K562 (cell line): Measurements from ENCODE around the gene SPTBN5. TPM values are rescaled to one million over a fixed set of nuclear protein-coding genes. Genes with fewer than 3 reads are reported as not detected.

Source experiments
- ATAC-seq: fragments of 200-7000 bp; cut with Tn5 transposase; 3 replicates; pipeline ENCODE4 v1.9.1; 2020; ENCODE audit warnings: moderate library complexity
- BruUV-seq: library from RNA; stranded (reverse); fragments of 400-500 nt; replicated peaks from 2 replicates; lab custom pipeline; 2021; lab: Mats Ljungman, UMichigan
- CTCF ChIA-PET: fragments of 300-600 bp; formaldehyde crosslinking; extraction: SDS; loops from one replicate; lab custom pipeline; 2021; ENCODE audit warnings: low intra/inter-chr PET ratio; lab: Yijun Ruan, JAX
- POLR2A ChIA-PET: fragments of 300-600, 350-650 bp; sonication (Branson Sonifier 250); formaldehyde crosslinking; extraction: SDS; loops from one replicate; lab custom pipeline; 2021; ENCODE audit warnings: antibody characterized with exemption, inconsistent platforms; lab: Yijun Ruan, JAX
- DNase-seq, 4 experiments: peaks; one replicate each; pipeline versions ENCODE4 v3.0.0 to v3.0.0-alpha.2; 2011 to 2018; ENCODE audit warnings: low spot score in 3 of 4, mixed read lengths in 3 of 4; ENCODE audit errors: extremely low read depth in 1 of 4
- FAIRE-seq: peaks from 2 replicates; lab custom pipeline; 2011; peaks lifted over from hg19 to GRCh38; lab: Jason Lieb, UNC
- H2AFZ ChIP-seq: 2 replicates; pipeline ENCODE4 v1.6.0; 2011; ENCODE audit warnings: low read depth, low read length, control low read depth, inconsistent platforms
- H3K27ac ChIP-seq: fragments of 200-600 bp; 3 replicates; pipeline ENCODE4 v1.8.0; 2011; ENCODE audit warnings: low read depth, mild to moderate bottlenecking, control low read depth, inconsistent platforms, low read length, moderate library complexity, mixed read lengths; ENCODE audit errors: extremely low read depth
- H3K27me3 ChIP-seq, 2 experiments: fragments of 300-600 bp in 1 of 2; 2 replicates in 1 of 2; 3 replicates in 1 of 2; pipeline versions ENCODE4 v1.6.0 to v1.8.0; 2011; ENCODE audit warnings: inconsistent platforms in 2 of 2, low read length in 2 of 2, mild to moderate bottlenecking in 1 of 2, mixed read lengths in 1 of 2, moderate library complexity in 1 of 2; ENCODE audit not compliant: control insufficient read depth in 2 of 2, insufficient read depth in 2 of 2
- H3K36me3 ChIP-seq: fragments of 300-600 bp; 3 replicates; pipeline ENCODE4 v1.8.0; 2011; ENCODE audit warnings: mild to moderate bottlenecking, low read length, inconsistent platforms; ENCODE audit not compliant: control insufficient read depth, insufficient read depth
- H3K4me1 ChIP-seq, 2 experiments: fragments of 200-600 bp in 1 of 2; replicated peaks in 1 of 2; 2 replicates in 1 of 2; 3 replicates in 1 of 2; pipeline versions ENCODE4 v1.5.1 to v1.8.0; 2011; ENCODE audit warnings: inconsistent platforms in 2 of 2, low read length in 2 of 2, mild to moderate bottlenecking in 1 of 2, mixed read lengths in 1 of 2, moderate library complexity in 1 of 2; ENCODE audit not compliant: control insufficient read depth in 2 of 2, insufficient read depth in 2 of 2
- H3K4me2 ChIP-seq: 2 replicates; pipeline ENCODE4 v1.6.1; 2011; ENCODE audit warnings: low read length, control low read depth, inconsistent platforms, mixed read lengths; ENCODE audit not compliant: insufficient read depth
- H3K4me3 ChIP-seq: fragments of 200-600 bp; sonication (generic), shearing (Covaris generic); 2 replicates; pipeline ENCODE4 v1.5.1; 2016; ENCODE audit warnings: control low read depth, inconsistent platforms
- H3K79me2 ChIP-seq: fragments of 200-600 bp; 3 replicates; pipeline ENCODE4 v1.8.0; 2011; ENCODE audit warnings: low read length, inconsistent platforms; ENCODE audit not compliant: control insufficient read depth, insufficient read depth
- H3K9ac ChIP-seq, 2 experiments: 2 replicates each; pipeline versions ENCODE4 v1.6.0 to v1.6.1; 2011; ENCODE audit warnings: low read depth in 2 of 2, low read length in 2 of 2, control low read depth in 1 of 2, inconsistent platforms in 1 of 2, mild to moderate bottlenecking in 1 of 2, mixed read lengths in 1 of 2; ENCODE audit not compliant: insufficient read depth in 1 of 2
- H3K9me1 ChIP-seq: one replicate; pipeline ENCODE4 v1.6.0; 2011; ENCODE audit warnings: inconsistent platforms, mild to moderate bottlenecking, low read length, moderate library complexity; ENCODE audit not compliant: control insufficient read depth, insufficient read depth
- H3K9me3 ChIP-seq: replicated peaks from 2 replicates; pipeline ENCODE4 v1.5.1; 2011; ENCODE audit warnings: low read depth, low read length, inconsistent platforms; ENCODE audit not compliant: control insufficient read depth, insufficient read depth
- H4K20me1 ChIP-seq: replicated peaks from 2 replicates; pipeline ENCODE4 v1.6.1; 2011; ENCODE audit warnings: low read length, inconsistent platforms, mixed read lengths; ENCODE audit not compliant: control insufficient read depth, insufficient read depth
- ARID3B ChIP-seq: fragments of 250-450 bp; sonication (Bioruptor Pico); IDR thresholded peaks from 2 replicates; pipeline ENCODE4 v1.4.0; 2020; ENCODE audit warnings: borderline replicate concordance
- BACH1 ChIP-seq: fragments of 200-800 bp; sonication (Bioruptor generic); IDR thresholded peaks from 2 replicates; pipeline ENCODE4 v1.6.1; 2016; ENCODE audit warnings: missing genetic modification characterization, missing compliant biosample characterization
- BCL6 ChIP-seq: fragments of 250-450 bp; sonication (Bioruptor Pico); IDR thresholded peaks from 2 replicates; pipeline ENCODE4 v1.4.0; 2020
- CHCHD3 ChIP-seq: fragments of 250-450 bp; sonication (Bioruptor Pico); IDR thresholded peaks from 2 replicates; pipeline ENCODE4 v2.1.2; 2022; ENCODE audit warnings: mild to moderate bottlenecking
- FOXM1 ChIP-seq, 2 experiments: fragments of 450-650 bp in 1 of 2; sonication (generic) in 1 of 2; formaldehyde crosslinking in 1 of 2; IDR thresholded peaks; 2 replicates each; pipeline versions ENCODE4 v1.6.1 to v1.9.0; 2017 to 2022; ENCODE audit warnings: low read depth in 2 of 2, mild to moderate bottlenecking in 2 of 2, missing genetic modification reagents in 1 of 2, moderate library complexity in 1 of 2
- HDGF ChIP-seq: fragments of 450-650 bp; IDR thresholded peaks from 2 replicates; pipeline ENCODE4 v1.6.1; 2016
- MED1 ChIP-seq: sonication (generic); formaldehyde crosslinking; IDR thresholded peaks from 2 replicates; pipeline ENCODE4 v1.8.1; 2023; ENCODE audit warnings: missing genetic modification reagents, borderline replicate concordance
- NFATC3 ChIP-seq: fragments of 450-650 bp; IDR thresholded peaks from 2 replicates; pipeline ENCODE4 v1.6.1; 2017; ENCODE audit warnings: mild to moderate bottlenecking
- PHB ChIP-seq: fragments of 250-450 bp; sonication (Bioruptor Pico); IDR thresholded peaks from 2 replicates; pipeline ENCODE4 v1.5.0; 2021
- SMAD3 ChIP-seq: fragments of 450-650 bp; formaldehyde crosslinking; conservative IDR thresholded peaks from 2 replicates; pipeline ENCODE4 v1.4.0; 2020; ENCODE audit warnings: mild to moderate bottlenecking
- SRSF3 ChIP-seq: fragments of 200-400 bp; formaldehyde crosslinking; IDR thresholded peaks from 2 replicates; pipeline ENCODE4 v1.6.1; 2016; ENCODE audit warnings: mild to moderate bottlenecking, low read length, moderate library complexity; ENCODE audit not compliant: insufficient read depth
- SRSF9 ChIP-seq: fragments of 200-400 bp; formaldehyde crosslinking; IDR thresholded peaks from 2 replicates; pipeline ENCODE4 v1.6.1; 2017; ENCODE audit warnings: low read depth, low read length, borderline replicate concordance
- STAG1 ChIP-seq: sonication (generic); formaldehyde crosslinking; IDR thresholded peaks from 2 replicates; pipeline ENCODE4 v1.5.0; 2020; ENCODE audit warnings: missing genetic modification reagents, borderline replicate concordance
- ZNF41 ChIP-seq: fragments of 250-450 bp; sonication (Bioruptor Pico); conservative IDR thresholded peaks from 2 replicates; pipeline ENCODE4 v1.4.0; 2020; ENCODE audit warnings: mild to moderate bottlenecking
- ZNF639 ChIP-seq, 2 experiments: fragments of 200-800 bp in 1 of 2; sonication (Bioruptor generic) in 1 of 2; sonication (generic) in 1 of 2; formaldehyde crosslinking in 1 of 2; IDR thresholded peaks in 1 of 2; conservative IDR thresholded peaks in 1 of 2; 2 replicates each; pipeline versions ENCODE4 v1.5.0 to v1.6.1; 2016 to 2020; ENCODE audit warnings: missing compliant biosample characterization in 1 of 2, missing genetic modification characterization in 1 of 2, missing genetic modification reagents in 1 of 2
- WGBS: fragments of 100-300 bp; shearing (Covaris generic); methylation state at CpG from one replicate; pipeline ENCODE4 v1.1.6; 2016; ENCODE audit warnings: low coverage, mixed read lengths; ENCODE audit not compliant: insufficient coverage; ENCODE audit errors: missing lambda C conversion rate; 5-methylcytosine and 5-hydroxymethylcytosine counted together
- in situ Hi-C: fragments of 300-500 bp; cut with MboI; formaldehyde crosslinking; loops from 4 replicates; pipeline ENCODE4 v1.15.0; 2018; ENCODE audit warnings: inconsistent platforms, mixed read lengths
- intact Hi-C: fragments of 100-400 bp; cut with micrococcal nuclease; formaldehyde crosslinking; loops from 2 replicates; pipeline ENCODE4 v1.14.2; 2022
- polyA plus RNA-seq, 8 experiments: library from polyadenylated mRNA; depleted of rRNA in 4 of 8; stranded (reverse) in 5 of 8; unstranded in 3 of 8; fragments of >200 nt; fragmentation: Nextera tagmentation in 2 of 8; fragmentation: Illumina TruSeq in 1 of 8; extraction: Ambion mirVana in 2 of 8; extraction: Trizol in 1 of 8; gene quantifications; 2 replicates each; pipeline versions ENCODE4 v1.2.1 to v1.2.3, GENCODE V29; 2011 to 2014; ENCODE audit warnings: inconsistent platforms in 1 of 8, missing spikeins in 1 of 8
- total RNA-seq, 7 experiments: library from RNA; depleted of rRNA in 6 of 7; stranded (reverse); fragments of >200 nt in 6 of 7; fragmentation: Illumina TruSeq in 2 of 7; extraction: Trizol in 2 of 7; gene quantifications; 2 replicates each; pipeline versions ENCODE4 v1.2.1 to v1.2.3, GENCODE V29; 2011 to 2021; ENCODE audit warnings: low replicate concordance in 1 of 7
- TF ChIP-seq, protein P1 (sequence below): fragments of 250-450 bp; sonication (Bioruptor Pico); IDR thresholded peaks from 2 replicates; pipeline ENCODE4 v1.9.0; 2021; ENCODE audit warnings: mild to moderate bottlenecking, inconsistent platforms

The SPTBN5 gene
- total and polyA plus RNA-seq, 9 of the 15 experiments (the other 6 are each of a cell fraction or from before 2014, with no cell fraction given), result 0.02 TPM; not detected in 8

- BruUV-seq, result no TSS peak
- peaks cover 11% of the 10 kb centered on the region for H4K20me1 ChIP-seq
- FAIRE-seq (no peak), DNase-seq (no peak), ATAC-seq (no peak)
- no peaks in the 10 kb centered on the region for H3K9me1 ChIP-seq
- H3K4me2 ChIP-seq, result no peak overlapping the region
- no peak overlapping the region for H3K27ac ChIP-seq
- no peaks in the 10 kb centered on the region for H3K36me3 ChIP-seq
- in situ Hi-C loops, result no loop called here
- intact Hi-C loops, result no loop called here
- H3K4me1 ChIP-seq, result peaks cover 0 to 60% of the 10 kb centered on the region in 2 experiments; a peak in 2 of 5 replicates
- no peaks in the 10 kb centered on the region for H3K79me2 ChIP-seq
- ChIA-PET CTCF (no interaction called here), POLR2A (interaction anchor here (0.7 to 1.0 kb wide), 2 partner anchors 10 to 1503 kb away, joined by 3 read pairs; no protein-coding TSS in a partner anchor)
- H3K4me3 ChIP-seq, result no peak overlapping the region
- H3K27me3 ChIP-seq, result peaks cover 49 to 94% of the 10 kb centered on the region in 2 experiments; a peak in 4 of 5 replicates
- 28% methylated on average over 12 of the region's 12 CpGs for whole genome bisulfite sequencing
- H3K9ac ChIP-seq, result no peak overlapping the region
- no peak overlapping the region for H2AFZ ChIP-seq
- H3K9me3 ChIP-seq, result no peaks in the 10 kb centered on the region; the same call in 1 of the 2 replicates
- no peak for TF ChIP-seq ZNF639 (CRISPR knock-in tag; conservative IDR thresholded peaks at IDR 0.05 in 1 of 2, IDR thresholded peaks at IDR 0.05 in 1 of 2)
- no peak for TF ChIP-seq BCL6 (CRISPR knock-in tag)
- TF ChIP-seq ZNF41 (CRISPR knock-in tag), result no peak
- no peak for TF ChIP-seq NFATC3
- TF ChIP-seq ARID3B (CRISPR knock-in tag), result no peak
- TF ChIP-seq, protein P1, sequence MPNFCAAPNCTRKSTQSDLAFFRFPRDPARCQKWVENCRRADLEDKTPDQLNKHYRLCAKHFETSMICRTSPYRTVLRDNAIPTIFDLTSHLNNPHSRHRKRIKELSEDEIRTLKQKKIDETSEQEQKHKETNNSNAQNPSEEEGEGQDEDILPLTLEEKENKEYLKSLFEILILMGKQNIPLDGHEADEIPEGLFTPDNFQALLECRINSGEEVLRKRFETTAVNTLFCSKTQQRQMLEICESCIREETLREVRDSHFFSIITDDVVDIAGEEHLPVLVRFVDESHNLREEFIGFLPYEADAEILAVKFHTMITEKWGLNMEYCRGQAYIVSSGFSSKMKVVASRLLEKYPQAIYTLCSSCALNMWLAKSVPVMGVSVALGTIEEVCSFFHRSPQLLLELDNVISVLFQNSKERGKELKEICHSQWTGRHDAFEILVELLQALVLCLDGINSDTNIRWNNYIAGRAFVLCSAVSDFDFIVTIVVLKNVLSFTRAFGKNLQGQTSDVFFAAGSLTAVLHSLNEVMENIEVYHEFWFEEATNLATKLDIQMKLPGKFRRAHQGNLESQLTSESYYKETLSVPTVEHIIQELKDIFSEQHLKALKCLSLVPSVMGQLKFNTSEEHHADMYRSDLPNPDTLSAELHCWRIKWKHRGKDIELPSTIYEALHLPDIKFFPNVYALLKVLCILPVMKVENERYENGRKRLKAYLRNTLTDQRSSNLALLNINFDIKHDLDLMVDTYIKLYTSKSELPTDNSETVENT (CRISPR knock-in tag), result no peak
- TF ChIP-seq BACH1 (tag), result no peak
- no peak for TF ChIP-seq FOXM1 (IDR thresholded peaks at IDR 0.05; ENCODE audit: low read depth)
- TF ChIP-seq FOXM1 (CRISPR knock-in tag; IDR thresholded peaks at IDR 0.05; ENCODE audit: low read depth), result no peak
- no peak for TF ChIP-seq SRSF9
- TF ChIP-seq CHCHD3 (CRISPR knock-in tag), result no peak
- TF ChIP-seq STAG1 (CRISPR knock-in tag), result no peak
- no peak for TF ChIP-seq SRSF3
- TF ChIP-seq SMAD3 (CRISPR knock-in tag), result no peak
- no peak for TF ChIP-seq MED1 (CRISPR knock-in tag)
- no peak for TF ChIP-seq HDGF
- no peak for TF ChIP-seq PHB (CRISPR knock-in tag)
Observed at GRCh38 chr15:41856716-41857115, 37.1 kb downstream of the SPTBN5 start.
